Ovary (tissue), 3 donors: Measurements from ENCODE around the gene RAB13.
"Not testable (repeated sequence)": the region's sequence is repeated elsewhere in the genome, so short reads cannot be mapped to it uniquely, and the experiment has no call there.

Experiments used
- CTCF ChIP-seq, 3 donors: fragments of 450-650 bp in 2 of 3; fragments of 200-600 bp in 1 of 3; IDR thresholded peaks; one replicate each; pipeline versions ENCODE4 v1.5.1 to v1.8.0; 2016 to 2022; ENCODE audit warnings: antibody characterized with exemption in 3 of 3, mild to moderate bottlenecking in 1 of 3
- POLR2A ChIP-seq: fragments of 450-650 bp; IDR thresholded peaks from one replicate; pipeline ENCODE4 v1.6.1; 2017; ENCODE audit warnings: antibody characterized with exemption, mild to moderate bottlenecking, moderate library complexity
- donor health status: DM: no; HTN: no; CAD: no.

GRCh38 chr1:153979091-153979490, 7.0 kb downstream of the RAB13 start:
- not testable (repeated sequence) for TF ChIP-seq CTCF (IDR thresholded peaks at IDR 0.05); POLR2A
